GM19351 (cell line): ENCODE results near the gene EXOC2.
"Not testable (repeated sequence)": the region's sequence is repeated elsewhere in the genome, so short reads cannot be mapped to it uniquely, and the experiment has no call there.

Experiments used
- ATAC-seq: cut with Tn5 transposase; IDR thresholded peaks from one replicate; pipeline ENCODE4 v1.9.1; 2021; ENCODE audit warnings: mild to moderate bottlenecking, moderate library complexity; ENCODE audit not compliant: unreplicated experiment

Gene EXOC2

GRCh38 chr6:641225-641985 is 51.5 kb downstream of the EXOC2 start:
- no peak for ATAC-seq

- ATAC-seq = peak; percentile 82
These were observed 56.5 kb downstream of the EXOC2 start for GRCh38 chr6:636488-636887.

- no peak for ATAC-seq
These were observed 57.7 kb downstream of the EXOC2 start for GRCh38 chr6:635233-635632.

- ATAC-seq = no peak
These were observed 59.3 kb downstream of the EXOC2 start for GRCh38 chr6:633611-634010.

- ATAC-seq = no peak
These were observed 64.2 kb downstream of the EXOC2 start for GRCh38 chr6:628766-629165.

- no peak for ATAC-seq
These were observed 66.7 kb downstream of the EXOC2 start for GRCh38 chr6:626236-626635.

GRCh38 chr6:624979-625378 is 68.0 kb downstream of the EXOC2 start:
- ATAC-seq = no peak

- ATAC-seq = no peak
These were observed 70.5 kb downstream of the EXOC2 start for GRCh38 chr6:622462-622861.

GRCh38 chr6:621931-622330 is 71.0 kb downstream of the EXOC2 start:
- no peak for ATAC-seq

- no peak for ATAC-seq
These were observed 72.0 kb downstream of the EXOC2 start for GRCh38 chr6:620950-621349.

GRCh38 chr6:620166-620565 is 72.8 kb downstream of the EXOC2 start:
- no peak for ATAC-seq

- ATAC-seq = no peak
These were observed 75.4 kb downstream of the EXOC2 start for GRCh38 chr6:617456-618100.

- no peak for ATAC-seq
These were observed 79.0 kb downstream of the EXOC2 start for GRCh38 chr6:613981-614380.

GRCh38 chr6:611928-612327 is 81.0 kb downstream of the EXOC2 start:
- ATAC-seq = no peak

GRCh38 chr6:610882-611281 is 82.1 kb downstream of the EXOC2 start:
- ATAC-seq = no peak

- no peak for ATAC-seq
These were observed 83.0 kb downstream of the EXOC2 start for GRCh38 chr6:609905-610304.

GRCh38 chr6:606829-607379 is 86.0 kb downstream of the EXOC2 start:
- ATAC-seq = no peak

- not testable (repeated sequence) for ATAC-seq
These were observed 87.0 kb downstream of the EXOC2 start for GRCh38 chr6:605895-606294.

- no peak for ATAC-seq
These were observed 88.4 kb downstream of the EXOC2 start for GRCh38 chr6:604579-604978.

GRCh38 chr6:603265-603664 is 89.7 kb downstream of the EXOC2 start:
- ATAC-seq = no peak

GRCh38 chr6:599576-600448 is 93.1 kb downstream of the EXOC2 start:
- ATAC-seq = no peak

GRCh38 chr6:593907-594212 is 99.1 kb downstream of the EXOC2 start:
- no peak for ATAC-seq
